CD1c-positive myeloid dendritic cell (primary cell): ENCODE results near the gene SAGE1.
"Not testable (repeated sequence)": the region's sequence is repeated elsewhere in the genome, so short reads cannot be mapped to it uniquely, and the experiment has no call there.

Experiments used
- DNase-seq: peaks from one replicate; pipeline ENCODE4 v3.0.0-alpha.2; 2016; ENCODE audit errors: extremely low spot score

The SAGE1 gene, protein sequence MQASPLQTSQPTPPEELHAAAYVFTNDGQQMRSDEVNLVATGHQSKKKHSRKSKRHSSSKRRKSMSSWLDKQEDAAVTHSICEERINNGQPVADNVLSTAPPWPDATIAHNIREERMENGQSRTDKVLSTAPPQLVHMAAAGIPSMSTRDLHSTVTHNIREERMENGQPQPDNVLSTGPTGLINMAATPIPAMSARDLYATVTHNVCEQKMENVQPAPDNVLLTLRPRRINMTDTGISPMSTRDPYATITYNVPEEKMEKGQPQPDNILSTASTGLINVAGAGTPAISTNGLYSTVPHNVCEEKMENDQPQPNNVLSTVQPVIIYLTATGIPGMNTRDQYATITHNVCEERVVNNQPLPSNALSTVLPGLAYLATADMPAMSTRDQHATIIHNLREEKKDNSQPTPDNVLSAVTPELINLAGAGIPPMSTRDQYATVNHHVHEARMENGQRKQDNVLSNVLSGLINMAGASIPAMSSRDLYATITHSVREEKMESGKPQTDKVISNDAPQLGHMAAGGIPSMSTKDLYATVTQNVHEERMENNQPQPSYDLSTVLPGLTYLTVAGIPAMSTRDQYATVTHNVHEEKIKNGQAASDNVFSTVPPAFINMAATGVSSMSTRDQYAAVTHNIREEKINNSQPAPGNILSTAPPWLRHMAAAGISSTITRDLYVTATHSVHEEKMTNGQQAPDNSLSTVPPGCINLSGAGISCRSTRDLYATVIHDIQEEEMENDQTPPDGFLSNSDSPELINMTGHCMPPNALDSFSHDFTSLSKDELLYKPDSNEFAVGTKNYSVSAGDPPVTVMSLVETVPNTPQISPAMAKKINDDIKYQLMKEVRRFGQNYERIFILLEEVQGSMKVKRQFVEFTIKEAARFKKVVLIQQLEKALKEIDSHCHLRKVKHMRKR

DNA sequence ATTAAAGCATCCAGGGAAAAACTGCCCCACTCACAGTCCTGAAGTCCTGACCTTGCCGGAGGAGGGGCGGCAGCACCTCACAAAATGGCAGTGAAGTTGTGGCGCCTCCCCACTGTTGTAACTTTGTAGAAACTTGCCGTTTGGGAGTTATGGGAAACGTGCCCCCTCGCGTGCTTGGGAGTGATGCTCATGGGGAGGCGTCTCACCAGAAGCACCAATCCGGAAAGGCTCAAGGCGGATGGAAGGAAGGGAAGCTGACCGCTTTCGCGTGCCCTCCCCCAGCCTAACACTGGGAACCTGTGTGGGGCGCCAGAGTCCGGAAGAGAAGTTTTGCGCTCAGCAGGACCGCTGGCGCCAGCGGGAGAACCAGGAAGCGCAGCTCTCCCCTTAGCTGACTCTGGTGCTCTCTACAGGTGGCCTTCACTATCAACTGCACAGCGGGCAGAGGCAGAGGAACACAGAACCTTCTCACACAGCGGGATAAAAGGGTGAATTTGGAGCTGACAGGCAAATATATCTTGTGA, at the start of gene SAGE1, which contains the start of gene CT45A10:
Gene SAGE1 (plus strand): TSS at position 423 of the 524 bp plus-strand sequence. CDS start 2,527 bp downstream, outside the sequence.
Gene CT45A10 (minus strand): TSS at position 151 of the 524 bp plus-strand sequence. CDS start 8,100 bp downstream, outside the sequence.
- DNase-seq = no peak

DNA sequence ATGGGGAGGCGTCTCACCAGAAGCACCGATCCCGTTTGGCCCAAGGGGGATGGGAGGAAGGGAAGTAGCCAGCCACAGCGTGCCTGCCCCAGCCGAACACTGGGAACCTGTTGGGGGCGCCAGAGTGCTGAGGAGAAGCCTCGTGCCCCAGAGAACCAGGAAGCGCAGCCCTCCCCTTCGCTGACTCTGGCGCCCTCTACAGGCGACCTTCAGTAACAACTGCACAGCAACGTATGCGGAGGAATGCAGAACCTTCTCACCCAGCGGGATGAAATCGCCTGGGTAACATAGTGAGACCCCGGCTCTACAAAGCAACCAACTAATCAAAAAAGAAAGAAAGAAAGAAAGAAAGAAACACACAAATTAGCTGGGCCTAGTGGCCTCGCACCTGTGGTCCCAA, 39.1 kb upstream of the SAGE1 start, which contains the start of gene CT45A8:
Gene CT45A8 (minus strand): TSS at position 101 of the 400 bp plus-strand sequence. CDS start 3,755 bp downstream, outside the sequence.
- DNase-seq = not testable (repeated sequence)

DNA sequence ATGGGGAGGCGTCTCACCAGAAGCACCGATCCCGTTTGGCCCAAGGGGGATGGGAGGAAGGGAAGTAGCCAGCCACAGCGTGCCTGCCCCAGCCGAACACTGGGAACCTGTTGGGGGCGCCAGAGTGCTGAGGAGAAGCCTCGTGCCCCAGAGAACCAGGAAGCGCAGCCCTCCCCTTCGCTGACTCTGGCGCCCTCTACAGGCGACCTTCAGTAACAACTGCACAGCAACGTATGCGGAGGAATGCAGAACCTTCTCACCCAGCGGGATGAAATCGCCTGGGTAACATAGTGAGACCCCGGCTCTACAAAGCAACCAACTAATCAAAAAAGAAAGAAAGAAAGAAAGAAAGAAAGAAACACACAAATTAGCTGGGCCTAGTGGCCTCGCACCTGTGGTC, 21.8 kb upstream of the SAGE1 start, which contains the start of gene CT45A9:
Gene CT45A9 (minus strand): TSS at position 101 of the 400 bp plus-strand sequence. CDS start 3,751 bp downstream, outside the sequence.
- not testable (repeated sequence) for DNase-seq

- DNase-seq = not testable (repeated sequence)
These were observed 10.8 kb upstream of the SAGE1 start for GRCh38 chrX:135882741-135883140.

GRCh38 chrX:135888230-135888629, 5.3 kb upstream of the SAGE1 start:
- not testable (repeated sequence) for DNase-seq

DNA sequence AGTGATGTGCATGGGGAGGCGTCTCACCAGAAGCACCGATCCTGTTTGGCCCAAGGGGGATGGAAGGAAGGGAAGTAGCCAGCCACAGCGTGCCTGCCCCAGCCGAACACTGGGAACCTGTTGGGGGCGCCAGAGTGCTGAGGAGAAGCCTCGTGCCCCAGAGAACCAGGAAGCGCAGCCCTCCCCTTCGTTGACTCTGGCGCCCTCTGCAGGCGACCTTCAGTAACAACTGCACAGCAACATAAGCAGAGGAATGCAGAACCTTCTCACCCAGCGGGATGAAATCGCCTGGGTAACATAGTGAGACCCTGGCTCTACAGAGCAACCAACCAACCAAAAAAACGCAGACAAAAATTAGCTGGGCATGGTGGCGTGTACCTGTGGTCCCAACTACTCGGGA, 4.5 kb upstream of the SAGE1 start:
- DNase-seq = not testable (repeated sequence)

DNA sequence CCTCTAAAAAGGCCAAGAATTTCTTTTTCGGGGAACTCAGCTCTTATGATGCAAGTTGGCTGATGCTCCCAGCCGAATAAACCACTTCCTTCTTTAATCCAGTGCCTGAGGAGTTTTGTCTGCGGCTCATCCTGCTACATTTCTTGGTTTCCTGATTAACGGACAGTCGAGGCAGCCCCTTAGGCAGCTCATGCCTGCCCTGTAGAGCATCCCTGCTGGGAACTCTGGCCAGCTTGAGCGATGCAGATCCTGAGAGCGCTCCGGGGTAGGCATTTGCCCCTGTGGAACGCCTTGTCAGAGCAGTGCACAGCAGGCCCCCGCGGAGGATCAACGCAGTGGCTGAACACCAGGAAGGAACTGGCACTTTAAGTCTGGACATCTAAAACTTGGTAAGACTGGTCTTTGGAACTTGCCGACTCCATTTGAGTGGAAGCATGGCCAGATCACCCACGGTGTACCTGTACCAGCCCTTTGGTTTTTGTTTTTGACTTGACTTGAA, 3.4 kb upstream of the SAGE1 start:
- DNase-seq = no peak

DNA sequence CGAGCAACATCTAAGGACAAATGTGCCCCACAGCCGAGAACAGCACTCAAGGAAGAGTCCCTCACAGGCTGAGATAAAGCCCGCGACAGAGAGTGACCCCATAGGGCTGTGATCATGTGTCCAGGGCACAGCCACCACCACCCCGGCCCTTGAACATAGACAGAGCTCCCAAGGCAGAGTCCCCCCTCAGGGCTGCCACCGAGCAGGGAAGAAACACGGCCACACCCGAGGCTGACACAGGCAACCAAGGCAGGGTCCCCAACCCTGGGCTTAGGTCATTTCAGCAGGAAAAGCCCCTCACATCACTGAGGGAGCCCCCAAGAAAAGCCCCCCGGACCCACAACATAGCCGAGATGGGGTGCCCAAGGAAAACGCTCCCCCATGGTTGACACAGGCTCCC, 735 bp upstream of the SAGE1 start:
- no peak for DNase-seq

DNA sequence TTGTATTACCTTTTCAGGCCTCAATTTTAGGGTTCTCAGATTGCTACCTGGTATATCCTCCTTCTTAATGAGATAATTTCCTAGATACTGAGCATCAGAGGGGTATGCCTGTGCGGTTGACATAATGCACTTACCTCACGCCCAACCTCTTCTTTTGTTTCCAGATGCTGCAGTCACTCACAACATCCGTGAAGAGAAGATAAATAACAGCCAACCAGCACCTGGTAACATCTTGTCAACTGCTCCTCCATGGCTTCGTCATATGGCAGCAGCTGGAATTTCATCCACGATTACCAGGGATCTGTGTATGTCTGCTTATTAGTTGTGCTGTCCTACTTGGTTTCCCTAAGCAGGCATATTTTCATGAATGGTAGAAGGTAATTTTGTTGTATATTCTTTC, 16.7 kb downstream of the SAGE1 start:
- DNase-seq = no peak

- no peak for DNase-seq
These were observed 20.9 kb downstream of the SAGE1 start for GRCh38 chrX:135914404-135914803.

DNA sequence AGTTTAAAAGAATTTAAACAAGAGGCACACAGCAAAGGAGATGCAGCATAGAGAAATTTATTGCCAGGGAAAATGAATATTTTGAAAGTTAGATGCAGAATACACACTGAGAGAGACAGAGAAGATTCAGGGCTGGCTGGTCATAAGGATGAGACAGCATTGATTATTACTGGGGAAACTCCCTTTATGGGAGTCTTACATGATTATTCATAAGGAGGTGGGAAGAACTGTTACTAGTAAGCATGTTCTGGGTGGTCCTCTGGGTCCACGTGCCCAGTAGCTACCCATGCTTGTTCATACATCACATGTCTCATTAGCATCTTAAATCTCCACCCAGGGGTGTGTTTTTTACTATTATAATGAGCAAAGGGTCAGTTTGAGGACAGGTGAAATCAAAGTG, 27.0 kb downstream of the SAGE1 start:
- DNase-seq = not testable (repeated sequence)

GRCh38 chrX:135923353-135923752, 29.8 kb downstream of the SAGE1 start:
- no peak for DNase-seq

DNA sequence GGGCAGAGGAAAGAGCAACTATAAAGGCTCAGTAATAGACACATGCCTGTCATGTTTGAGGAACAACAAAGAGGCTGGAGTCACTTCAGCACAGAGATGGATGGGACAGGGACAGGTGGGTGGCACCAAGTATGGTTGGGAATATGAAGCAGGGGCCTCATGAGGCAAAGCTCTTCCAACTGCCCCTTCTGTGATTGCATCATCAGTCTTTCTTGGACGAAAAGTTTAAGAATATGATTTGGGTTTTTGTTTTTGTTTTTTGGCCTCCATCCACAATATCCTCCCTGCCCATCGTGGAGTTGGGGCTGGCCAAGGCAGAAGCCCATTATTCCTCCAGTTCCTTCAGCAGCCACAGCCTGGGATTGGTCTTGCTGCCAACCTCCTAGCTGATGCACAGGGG, 34.4 kb downstream of the SAGE1 start:
- no peak for DNase-seq

- peak; percentile 23 for DNase-seq
These were observed 38.4 kb downstream of the SAGE1 start for GRCh38 chrX:135931644-135932487.

DNA sequence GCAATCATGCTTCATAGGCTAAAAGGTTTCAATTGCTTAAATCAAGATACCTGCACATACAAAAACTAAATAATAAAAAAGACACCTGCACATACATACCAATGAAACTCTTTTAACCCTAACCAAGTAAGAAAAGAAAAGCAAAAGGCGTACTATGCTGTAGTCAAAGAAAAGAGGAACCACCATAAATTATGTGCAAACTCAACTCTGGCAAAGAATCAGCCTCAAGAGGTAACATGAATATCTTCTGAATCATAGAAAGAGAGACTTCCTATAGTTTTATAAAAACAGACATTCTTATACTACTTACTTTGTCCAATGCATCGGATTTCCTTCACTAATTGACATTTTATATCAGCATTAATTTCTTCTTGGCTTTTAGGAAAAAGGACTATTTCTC, 51.0 kb downstream of the SAGE1 start:
- DNase-seq = no peak

DNA sequence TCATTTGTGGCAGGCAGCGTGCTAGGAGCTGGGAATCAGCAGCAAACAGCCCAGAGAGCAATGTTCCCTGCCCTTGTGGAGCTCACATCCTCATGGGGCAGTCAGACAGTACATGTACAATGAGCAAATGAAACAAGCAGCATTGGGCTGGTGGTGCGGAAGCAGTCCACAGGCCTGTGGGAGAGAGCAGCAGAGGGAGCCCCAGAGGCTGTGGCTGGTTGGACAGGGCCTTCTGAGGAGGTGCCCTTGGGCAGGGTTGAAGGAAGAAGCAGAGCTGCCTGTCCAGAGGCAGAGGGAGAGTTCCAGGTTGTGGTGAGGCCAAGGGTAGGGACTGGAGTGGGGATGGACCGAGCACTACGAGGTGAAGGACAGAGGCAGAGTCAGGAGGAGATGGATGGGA, 57.8 kb downstream of the SAGE1 start:
- no peak for DNase-seq
